ENCODE data around the gene WNT16.

DNA sequence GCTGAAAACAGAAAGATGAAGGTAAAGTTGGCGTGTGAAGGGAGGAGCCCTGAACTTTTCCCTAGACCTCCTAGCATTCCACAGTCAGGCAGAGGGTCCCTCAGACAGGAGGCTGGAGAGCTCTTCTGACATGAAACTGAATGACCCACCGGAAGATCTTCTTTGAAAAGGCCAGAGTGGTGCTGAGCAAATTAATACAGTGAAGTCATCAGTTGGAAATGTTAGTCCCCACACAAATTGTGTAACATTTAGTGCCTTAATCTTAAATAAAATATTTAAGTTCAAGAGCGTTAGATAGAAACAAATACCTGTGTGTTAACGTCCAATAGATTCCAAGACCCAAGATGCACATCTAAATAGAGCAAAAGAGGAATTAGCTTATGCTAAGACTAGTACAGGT, 49.0 kb upstream of the WNT16 start:
- TF ChIP-seq CTCF (conservative IDR thresholded peaks at IDR 0.05 in 1 of 2, IDR thresholded peaks at IDR 0.05 in 1 of 2; ENCODE audit: low read depth in 1 of 2, low read length in 2 of 2) (no peak), EZH2 (IDR thresholded peaks at IDR 0.05; ENCODE audit: low read length, missing control alignments) (no peak)

Measured in fibroblast of lung (primary cell).